ENCODE measurements around the gene FILIP1. TPM values are rescaled to one million over a fixed set of nuclear protein-coding genes. Genes with fewer than 3 reads are reported as not detected.

FILIP1 gene
- total RNA-seq, 3 donors from 2014 or later: 2.9 to 4.3 (median 4.3) TPM

GRCh38 chr6:75372884-75373283, 120.7 kb downstream of the FILIP1 start:
- H3K27ac ChIP-seq: no peak overlapping the region
- intact Hi-C loops (cut with DNase I; ENCODE audit: low total_unique reads): no loop called here

DNA sequence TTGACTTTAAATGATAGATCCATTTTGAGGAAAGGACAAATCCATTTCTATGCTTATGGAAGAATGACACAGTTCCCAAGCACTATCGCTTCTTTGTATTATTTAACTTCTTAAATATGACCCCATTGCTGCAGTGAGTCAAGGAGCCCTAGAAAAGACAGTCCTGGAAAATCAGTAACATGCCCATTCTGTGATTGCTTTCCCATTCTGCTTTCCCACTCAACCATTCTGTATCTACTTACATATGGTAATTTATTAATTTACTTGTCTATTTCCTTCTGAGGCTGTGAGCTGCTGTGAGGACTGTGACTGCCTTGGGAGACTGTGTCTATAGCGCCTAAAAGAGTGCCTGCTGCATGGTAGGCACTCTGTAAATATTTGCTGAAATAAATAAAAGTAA, 123.6 kb downstream of the FILIP1 start:
- intact Hi-C loops (cut with DNase I; ENCODE audit: low total_unique reads): no loop called here
- no peak for DNase-seq (ENCODE audit: low spot score in 2 of 2)
- no peak overlapping the region for H3K27ac ChIP-seq
- H3K4me1 ChIP-seq: no peaks in the 10 kb centered on the region
- H3K36me3 ChIP-seq: no peaks in the 10 kb centered on the region
- TF ChIP-seq POLR2AphosphoS5 (IDR thresholded peaks at IDR 0.05): no peak
- no peak for TF ChIP-seq POLR2A (IDR thresholded peaks at IDR 0.05)
- TF ChIP-seq, protein P1, sequence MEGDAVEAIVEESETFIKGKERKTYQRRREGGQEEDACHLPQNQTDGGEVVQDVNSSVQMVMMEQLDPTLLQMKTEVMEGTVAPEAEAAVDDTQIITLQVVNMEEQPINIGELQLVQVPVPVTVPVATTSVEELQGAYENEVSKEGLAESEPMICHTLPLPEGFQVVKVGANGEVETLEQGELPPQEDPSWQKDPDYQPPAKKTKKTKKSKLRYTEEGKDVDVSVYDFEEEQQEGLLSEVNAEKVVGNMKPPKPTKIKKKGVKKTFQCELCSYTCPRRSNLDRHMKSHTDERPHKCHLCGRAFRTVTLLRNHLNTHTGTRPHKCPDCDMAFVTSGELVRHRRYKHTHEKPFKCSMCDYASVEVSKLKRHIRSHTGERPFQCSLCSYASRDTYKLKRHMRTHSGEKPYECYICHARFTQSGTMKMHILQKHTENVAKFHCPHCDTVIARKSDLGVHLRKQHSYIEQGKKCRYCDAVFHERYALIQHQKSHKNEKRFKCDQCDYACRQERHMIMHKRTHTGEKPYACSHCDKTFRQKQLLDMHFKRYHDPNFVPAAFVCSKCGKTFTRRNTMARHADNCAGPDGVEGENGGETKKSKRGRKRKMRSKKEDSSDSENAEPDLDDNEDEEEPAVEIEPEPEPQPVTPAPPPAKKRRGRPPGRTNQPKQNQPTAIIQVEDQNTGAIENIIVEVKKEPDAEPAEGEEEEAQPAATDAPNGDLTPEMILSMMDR (IDR thresholded peaks at IDR 0.05): no peak
- no peaks in the 10 kb centered on the region for H3K27me3 ChIP-seq
- no peaks in the 10 kb centered on the region for H3K9me3 ChIP-seq
- H3K4me3 ChIP-seq: no peak overlapping the region

More at GRCh38 chr6:75372884-75373283, 120.7 kb downstream of the FILIP1 start:
- Histone ChIP-seq H3K4me1 (no peaks in the 10 kb centered on the region), H3K4me3 (no peak overlapping the region), H3K27me3 (no peaks in the 10 kb centered on the region), H3K36me3 (no peaks in the 10 kb centered on the region), H3K9me3 (no peaks in the 10 kb centered on the region)
- DNase-seq (ENCODE audit: low spot score in 2 of 2): no peak
- TF ChIP-seq POLR2A (IDR thresholded peaks at IDR 0.05): no peak

DNA sequence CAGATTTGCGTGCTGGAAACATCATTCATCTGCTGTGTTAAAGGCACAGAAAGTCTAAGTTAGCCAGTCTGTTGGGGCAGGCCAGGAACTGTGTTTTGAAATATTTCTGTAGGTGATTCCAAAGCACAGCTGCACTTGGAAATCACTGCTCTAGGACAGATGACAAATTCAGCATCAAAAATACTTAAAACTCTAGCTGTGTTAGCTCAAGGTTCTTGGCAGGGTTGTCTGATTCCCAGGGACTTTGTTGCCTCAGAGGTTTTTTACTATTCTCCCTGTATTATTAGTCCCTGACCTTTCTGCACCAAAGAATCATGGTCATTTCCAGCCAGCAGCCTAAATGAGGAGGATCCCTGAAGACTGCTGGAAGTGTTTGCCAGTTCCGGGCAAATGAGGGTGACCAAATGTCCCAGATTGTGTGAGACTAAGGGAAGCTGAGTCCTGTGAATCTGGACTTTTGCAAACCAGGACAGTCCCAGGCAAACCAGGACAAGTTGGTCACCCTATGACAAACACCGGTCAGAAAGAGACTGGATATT, 124.7 kb downstream of the FILIP1 start:
- Histone ChIP-seq H3K36me3 (no peaks in the 10 kb centered on the region), H3K9me3 (no peaks in the 10 kb centered on the region), H3K4me3 (no peak overlapping the region), H3K27me3 (no peaks in the 10 kb centered on the region), H3K27ac (peak overlapping the region in 1 of 2 donors; percentile 34), H3K4me1 (no peaks in the 10 kb centered on the region)
- intact Hi-C loops (cut with DNase I; ENCODE audit: low total_unique reads): no loop called here
- no peak for DNase-seq (ENCODE audit: low spot score in 2 of 2)
- TF ChIP-seq POLR2AphosphoS5 (IDR thresholded peaks at IDR 0.05) (no peak), POLR2A (IDR thresholded peaks at IDR 0.05) (no peak)
- TF ChIP-seq, protein P1 (IDR thresholded peaks at IDR 0.05): no peak

- Histone ChIP-seq H3K9me3 (no peaks in the 10 kb centered on the region), H3K4me3 (no peak overlapping the region), H3K27ac (no peak overlapping the region), H3K36me3 (no peaks in the 10 kb centered on the region), H3K4me1 (no peaks in the 10 kb centered on the region), H3K27me3 (no peaks in the 10 kb centered on the region)
- TF ChIP-seq, protein P1 (IDR thresholded peaks at IDR 0.05): peak in 1 of 3 donors; percentile 31
- no peak for TF ChIP-seq POLR2A (IDR thresholded peaks at IDR 0.05)
- no peak for DNase-seq (ENCODE audit: low spot score in 2 of 2)
- intact Hi-C loops (cut with DNase I; ENCODE audit: low total_unique reads): no loop called here
Measured at GRCh38 chr6:75368151-75368779, 125.3 kb downstream of the FILIP1 start.

GRCh38 chr6:75363304-75363703, 130.3 kb downstream of the FILIP1 start:
- intact Hi-C loops (cut with DNase I; ENCODE audit: low total_unique reads): no loop called here
- Histone ChIP-seq H3K27me3 (no peaks in the 10 kb centered on the region), H3K4me1 (no peaks in the 10 kb centered on the region), H3K27ac (no peak overlapping the region), H3K36me3 (no peaks in the 10 kb centered on the region), H3K4me3 (no peak overlapping the region), H3K9me3 (no peaks in the 10 kb centered on the region)
- TF ChIP-seq, protein P1 (IDR thresholded peaks at IDR 0.05): no peak
- no peak for TF ChIP-seq POLR2AphosphoS5 (IDR thresholded peaks at IDR 0.05)
- no peak for TF ChIP-seq POLR2A (IDR thresholded peaks at IDR 0.05)
- no peak for DNase-seq (ENCODE audit: low spot score in 2 of 2)
